Mesothelial cell of epicardium (in vitro differentiated cells): ENCODE results near the gene PLK3. TPM values are rescaled to one million over a fixed set of nuclear protein-coding genes. Genes with fewer than 3 reads are reported as not detected.
"Not testable (repeated sequence)": the region's sequence is repeated elsewhere in the genome, so short reads cannot be mapped to it uniquely, and the experiment has no call there.

Experiments used
- DNase-seq, 2 experiments: peaks; one replicate each; pipeline ENCODE4 v3.0.0; 2021; ENCODE audit warnings: low spot score in 2 of 2; ENCODE audit not compliant: unreplicated experiment in 2 of 2
- H3K27ac Mint-ChIP-seq: 2 replicates; pipeline ENCODE4 v1.8.0; 2021; ENCODE audit warnings: mixed read lengths
- H3K27me3 Mint-ChIP-seq: 2 replicates; pipeline ENCODE4 v1.8.0; 2021; ENCODE audit warnings: low read depth, mixed read lengths
- H3K36me3 Mint-ChIP-seq: 2 replicates; pipeline ENCODE4 v1.8.0; 2021; ENCODE audit warnings: mixed read lengths
- H3K4me1 Mint-ChIP-seq: 2 replicates; pipeline ENCODE4 v1.8.0; 2021; ENCODE audit warnings: mixed read lengths
- H3K4me3 Mint-ChIP-seq: 2 replicates; pipeline ENCODE4 v1.8.0; 2021; ENCODE audit warnings: mild to moderate bottlenecking, moderate library complexity, mixed read lengths
- H3K9me3 Mint-ChIP-seq: 2 replicates; pipeline ENCODE4 v1.8.0; 2021; ENCODE audit warnings: mixed read lengths
- CTCF ChIP-seq: fragments of 200-600 bp; sonication (generic); IDR thresholded peaks from one replicate; pipeline ENCODE4 v1.5.0; 2021; ENCODE audit warnings: antibody characterized with exemption; ENCODE audit not compliant: unreplicated experiment
- total RNA-seq: library from RNA; stranded (reverse); gene quantifications from 3 replicates; pipeline ENCODE4 v1.2.1, GENCODE V29; 2021

The PLK3 gene
- total RNA-seq: 24.7 to 27.5 TPM (median 27.4 TPM) in 3 replicates

DNA sequence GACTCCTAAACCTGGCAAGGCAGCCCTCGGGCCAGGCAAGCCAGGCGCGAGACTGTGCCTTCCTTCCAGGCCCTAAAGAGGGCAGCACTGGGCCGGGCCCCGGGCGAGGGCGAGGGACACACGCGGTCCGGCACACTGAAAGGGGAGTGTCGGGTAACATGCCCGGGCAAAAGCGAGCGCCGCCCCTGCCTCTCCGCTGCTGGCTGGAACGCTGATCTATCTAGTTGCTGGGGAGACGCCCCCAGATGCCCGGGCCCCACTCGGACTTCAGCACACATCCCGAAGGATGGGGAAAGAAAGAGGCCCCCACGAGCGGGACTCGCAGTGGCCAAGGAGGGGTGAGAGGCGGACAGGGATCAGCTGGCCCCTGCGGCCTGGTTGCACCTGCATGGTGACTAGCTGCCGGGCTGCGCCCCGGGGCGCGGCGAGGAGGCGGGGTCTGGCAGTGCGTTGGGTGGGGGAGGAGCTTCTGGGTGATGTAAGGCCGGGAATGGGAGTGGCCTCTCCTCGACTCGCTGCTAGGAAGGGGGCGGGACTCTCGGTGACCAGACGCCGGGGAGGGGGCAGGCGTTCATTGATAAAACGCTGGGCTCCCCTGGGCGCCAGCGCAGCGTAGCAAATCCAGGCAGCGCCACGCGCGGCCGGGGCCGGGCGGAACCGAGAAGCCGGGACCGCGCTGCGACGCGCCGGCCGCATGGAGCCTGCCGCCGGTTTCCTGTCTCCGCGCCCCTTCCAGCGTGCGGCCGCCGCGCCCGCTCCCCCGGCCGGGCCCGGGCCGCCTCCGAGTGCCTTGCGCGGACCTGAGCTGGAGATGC lies at the start of gene PLK3:
Gene PLK3, plus strand, starts transcription at position 608 of the 815 bp plus-strand sequence. Its CDS starts 87 bp downstream, at position 695.
- DNase-seq: peak; percentile 95 to 96
- no peaks in the 10 kb centered on the region for H3K9me3 Mint-ChIP-seq
- TF ChIP-seq CTCF: peak; percentile 76
- peaks cover 17% of the 10 kb centered on the region for H3K4me1 Mint-ChIP-seq
- H3K27me3 Mint-ChIP-seq: peaks cover 3% of the 10 kb centered on the region
- peak within 1 kb of the TSS; percentile 99 for H3K27ac Mint-ChIP-seq
- H3K4me3 Mint-ChIP-seq: peak within 1 kb of the TSS; percentile 96
- peaks cover 8% of the 10 kb centered on the region for H3K36me3 Mint-ChIP-seq

DNA sequence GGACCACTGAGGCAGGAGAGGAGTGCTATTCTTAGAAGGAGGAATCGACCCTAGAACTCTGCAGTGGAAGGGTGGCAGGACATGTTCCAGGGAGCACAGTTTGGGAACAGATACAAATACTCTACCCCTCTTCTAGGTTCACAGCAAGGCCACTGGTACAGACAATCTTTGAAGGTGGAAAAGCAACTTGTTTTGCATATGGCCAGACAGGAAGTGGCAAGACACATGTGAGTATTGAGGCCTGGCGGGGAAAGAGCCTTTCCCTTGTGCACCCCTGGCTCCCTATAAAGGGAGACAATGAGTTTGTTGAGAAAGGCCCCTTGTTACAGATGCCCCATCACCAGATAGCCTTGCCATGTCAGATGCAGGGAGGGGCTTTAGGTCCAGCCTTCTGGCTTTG lies 42.8 kb upstream of the PLK3 start:
- no peak for DNase-seq
- Mint-ChIP-seq H3K9me3 (no peaks in the 10 kb centered on the region), H3K27ac (no peak overlapping the region)

GRCh38 chr1:44759077-44759476 lies 41.1 kb upstream of the PLK3 start:
- Mint-ChIP-seq H3K9me3 (no peaks in the 10 kb centered on the region), H3K4me1 (no peaks in the 10 kb centered on the region), H3K4me3 (no peak overlapping the region), H3K27me3 (no peaks in the 10 kb centered on the region), H3K36me3 (peaks cover 28% of the 10 kb centered on the region), H3K27ac (no peak overlapping the region)
- DNase-seq: no peak
- TF ChIP-seq CTCF: no peak

More for the DNA sequence above, 42.8 kb upstream of the PLK3 start:
- Mint-ChIP-seq H3K4me3 (no peak overlapping the region), H3K4me1 (no peaks in the 10 kb centered on the region), H3K36me3 (peaks cover 26% of the 10 kb centered on the region), H3K27me3 (no peaks in the 10 kb centered on the region)
- no peak for TF ChIP-seq CTCF

DNA sequence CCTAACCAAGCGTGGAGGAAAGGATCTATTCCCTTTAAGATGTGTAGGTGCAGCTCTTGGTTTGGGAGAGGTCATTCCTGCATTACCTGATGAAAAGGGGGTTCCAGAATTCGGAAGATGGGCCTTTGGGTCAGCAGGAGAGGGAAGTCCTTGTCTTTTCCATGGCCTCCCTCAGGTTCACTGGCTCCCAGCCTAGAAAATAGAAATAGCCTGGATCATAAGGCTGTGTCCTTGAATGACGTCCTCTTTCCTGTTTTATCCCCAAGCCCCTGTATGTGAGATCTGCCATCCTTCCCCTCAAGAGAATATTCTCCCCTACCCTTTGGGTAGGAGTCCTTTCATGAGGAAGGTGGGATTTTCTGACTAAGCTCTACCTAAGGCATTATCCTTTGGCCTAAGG lies 39.3 kb upstream of the PLK3 start:
- no peak for TF ChIP-seq CTCF
- Mint-ChIP-seq H3K4me3 (no peak overlapping the region), H3K4me1 (no peaks in the 10 kb centered on the region), H3K36me3 (peaks cover 22% of the 10 kb centered on the region), H3K27ac (no peak overlapping the region), H3K9me3 (no peaks in the 10 kb centered on the region), H3K27me3 (no peaks in the 10 kb centered on the region)
- DNase-seq: no peak

- H3K36me3 Mint-ChIP-seq, H3K27ac Mint-ChIP-seq, H3K27me3 Mint-ChIP-seq, H3K4me3 Mint-ChIP-seq, DNase-seq, H3K9me3 Mint-ChIP-seq, H3K4me1 Mint-ChIP-seq: not testable (repeated sequence)
Measured at GRCh38 chr1:44766421-44766820, 33.8 kb upstream of the PLK3 start.

DNA sequence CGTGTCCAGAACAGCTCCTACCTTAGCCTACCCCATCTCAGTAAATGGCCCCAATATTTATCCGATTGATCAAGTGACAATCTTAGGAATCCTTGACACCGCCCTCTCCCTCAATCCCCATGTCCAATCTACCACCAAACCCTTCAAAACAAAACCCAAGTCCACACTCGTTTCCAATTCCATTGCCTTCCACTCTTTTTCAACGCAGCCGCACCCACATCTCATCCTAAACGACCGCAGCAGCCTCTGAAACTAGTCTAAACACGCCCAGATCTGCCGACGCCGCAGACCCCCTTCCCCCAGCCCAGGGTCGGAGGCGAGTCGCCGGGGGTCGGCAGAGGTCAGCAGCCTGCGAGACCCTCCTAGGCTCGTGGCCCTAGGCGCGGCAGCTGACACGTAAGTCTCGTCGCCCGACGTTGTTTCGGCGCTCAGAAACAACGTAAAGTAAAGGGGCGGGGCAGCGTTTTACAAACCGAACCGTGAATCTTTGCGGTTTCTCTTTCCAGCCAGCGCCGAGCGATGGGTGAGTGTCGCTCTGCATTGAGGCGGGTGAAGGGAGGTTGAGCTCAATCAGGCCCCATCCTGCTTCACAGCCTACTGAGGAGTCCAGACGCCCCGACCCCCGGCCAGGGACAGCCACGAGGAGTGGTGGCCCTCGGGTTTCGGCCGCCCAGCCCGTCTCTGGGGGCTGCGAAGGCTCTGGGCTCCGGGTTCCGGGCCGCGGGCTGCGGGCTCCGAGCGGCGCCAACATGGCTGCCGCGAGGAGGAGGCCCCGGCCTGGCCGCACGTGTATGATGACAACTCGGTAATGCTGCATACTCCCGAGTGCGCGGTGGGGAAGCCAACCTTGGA lies 24.9 kb upstream of the PLK3 start, which contains the start of gene RPS8:
Gene RPS8, plus strand, starts transcription at position 463 of the 852 bp plus-strand sequence. Its CDS starts 57 bp downstream, at position 520.
- no peaks in the 10 kb centered on the region for H3K27me3 Mint-ChIP-seq
- TF ChIP-seq CTCF: no peak

More for the DNA sequence above, 24.9 kb upstream of the PLK3 start, which contains the start of gene RPS8:
- peaks cover 24% of the 10 kb centered on the region for H3K36me3 Mint-ChIP-seq
- peak; percentile 73 to 86 for DNase-seq
- H3K9me3 Mint-ChIP-seq: no peaks in the 10 kb centered on the region
- H3K27ac Mint-ChIP-seq: peak within 1 kb of the TSS; percentile 99
- H3K4me3 Mint-ChIP-seq: peak within 1 kb of the TSS; percentile 87
- peaks cover 24% of the 10 kb centered on the region for H3K4me1 Mint-ChIP-seq
